ENCODE data around the gene VWA5B2.

Gene VWA5B2

DNA sequence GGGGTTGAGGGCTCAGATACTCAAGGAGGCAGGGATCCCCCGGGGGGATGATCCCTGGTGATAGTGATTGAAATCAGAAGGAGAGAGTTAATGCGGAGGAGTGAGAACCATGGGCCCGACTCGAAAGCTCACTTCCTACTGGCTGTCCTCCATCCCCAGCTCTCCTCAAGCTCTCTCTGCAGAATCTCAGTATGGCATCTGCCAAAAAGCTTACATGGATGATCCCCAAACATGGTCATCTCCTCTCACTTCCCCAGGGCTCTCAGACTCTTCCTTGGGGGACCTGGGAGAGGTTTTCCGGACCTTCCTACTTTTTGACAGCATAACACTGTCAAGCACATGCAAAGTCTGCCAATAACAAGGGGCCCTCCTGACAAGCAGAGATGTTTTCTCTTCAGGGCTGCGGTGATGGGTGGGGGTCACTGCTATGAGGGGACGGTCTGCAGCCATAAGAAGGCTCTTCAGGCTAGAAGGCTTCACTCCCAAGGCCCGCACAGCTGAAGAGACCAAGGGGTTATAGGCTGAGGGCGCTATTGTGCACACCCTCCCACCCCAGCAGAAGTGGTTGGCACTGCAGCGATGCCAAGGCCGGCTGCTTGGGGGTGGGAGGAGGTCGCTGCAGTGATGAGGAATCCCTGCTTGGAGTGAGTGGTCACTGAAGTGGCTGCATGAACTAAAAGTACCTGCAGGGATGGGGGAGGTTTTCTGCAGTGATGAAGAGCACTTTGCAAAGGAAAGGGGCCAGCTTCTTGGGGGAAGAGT lies 828 bp upstream of the VWA5B2 start:
- no peak overlapping the region for H3K4me3 ChIP-seq (ENCODE audit: low read depth, low read length)
- no peak overlapping the region for H2AFZ ChIP-seq
- H3K9ac ChIP-seq: no peak overlapping the region
- no peak overlapping the region for H3K27ac ChIP-seq
- no peaks in the 10 kb centered on the region for H3K9me3 ChIP-seq (ENCODE audit: control insufficient read depth, low read length)
- no peaks in the 10 kb centered on the region for H3K4me1 ChIP-seq
- no peak overlapping the region for H3K4me2 ChIP-seq (ENCODE audit: low read length)
- no peaks in the 10 kb centered on the region for H3K79me2 ChIP-seq
- H3K36me3 ChIP-seq (ENCODE audit: control insufficient read depth, insufficient read depth, low read length): no peaks in the 10 kb centered on the region
- TF ChIP-seq, protein P1, sequence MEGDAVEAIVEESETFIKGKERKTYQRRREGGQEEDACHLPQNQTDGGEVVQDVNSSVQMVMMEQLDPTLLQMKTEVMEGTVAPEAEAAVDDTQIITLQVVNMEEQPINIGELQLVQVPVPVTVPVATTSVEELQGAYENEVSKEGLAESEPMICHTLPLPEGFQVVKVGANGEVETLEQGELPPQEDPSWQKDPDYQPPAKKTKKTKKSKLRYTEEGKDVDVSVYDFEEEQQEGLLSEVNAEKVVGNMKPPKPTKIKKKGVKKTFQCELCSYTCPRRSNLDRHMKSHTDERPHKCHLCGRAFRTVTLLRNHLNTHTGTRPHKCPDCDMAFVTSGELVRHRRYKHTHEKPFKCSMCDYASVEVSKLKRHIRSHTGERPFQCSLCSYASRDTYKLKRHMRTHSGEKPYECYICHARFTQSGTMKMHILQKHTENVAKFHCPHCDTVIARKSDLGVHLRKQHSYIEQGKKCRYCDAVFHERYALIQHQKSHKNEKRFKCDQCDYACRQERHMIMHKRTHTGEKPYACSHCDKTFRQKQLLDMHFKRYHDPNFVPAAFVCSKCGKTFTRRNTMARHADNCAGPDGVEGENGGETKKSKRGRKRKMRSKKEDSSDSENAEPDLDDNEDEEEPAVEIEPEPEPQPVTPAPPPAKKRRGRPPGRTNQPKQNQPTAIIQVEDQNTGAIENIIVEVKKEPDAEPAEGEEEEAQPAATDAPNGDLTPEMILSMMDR (IDR thresholded peaks at IDR 0.05): no peak
- H3K27me3 ChIP-seq (ENCODE audit: control insufficient read depth, insufficient read depth, low read length): no peaks in the 10 kb centered on the region

DNA sequence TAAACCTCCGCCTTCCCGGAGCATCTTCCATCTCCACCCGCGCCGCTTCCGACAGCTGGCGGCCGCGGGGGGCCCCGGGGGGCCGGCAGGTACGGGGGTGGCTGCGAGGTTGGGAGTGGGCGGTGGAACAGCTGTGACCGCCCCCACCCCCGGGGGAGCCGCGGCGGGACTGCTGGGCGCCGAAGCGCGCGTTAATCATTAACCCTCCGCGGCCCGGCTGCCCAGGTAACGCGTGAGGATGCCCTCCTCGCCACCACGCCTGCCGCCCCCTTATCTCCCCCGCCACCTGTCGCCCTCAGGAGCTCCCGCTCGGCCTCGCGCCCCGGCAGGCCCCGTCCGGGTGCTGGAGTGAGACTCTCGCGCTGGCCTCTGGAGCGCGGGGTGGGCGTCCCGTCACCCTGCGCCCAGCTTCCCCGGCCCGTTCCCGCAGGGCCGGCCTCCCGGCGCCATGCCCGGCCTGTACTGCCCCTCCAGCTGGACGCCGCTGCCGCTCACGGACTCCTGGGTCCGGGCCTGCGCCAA lies 757 bp downstream of the VWA5B2 start:
- Histone ChIP-seq H3K27me3 (ENCODE audit: control insufficient read depth, insufficient read depth, low read length) (no peaks in the 10 kb centered on the region), H3K4me2 (ENCODE audit: low read length) (peak overlapping the region; percentile 83), H3K36me3 (ENCODE audit: control insufficient read depth, insufficient read depth, low read length) (no peaks in the 10 kb centered on the region), H3K79me2 (no peaks in the 10 kb centered on the region), H3K4me1 (peaks cover 7% of the 10 kb centered on the region), H2AFZ (peak overlapping the region; percentile 75), H3K9me3 (ENCODE audit: control insufficient read depth, low read length) (no peaks in the 10 kb centered on the region), H3K9ac (no peak overlapping the region), H3K27ac (no peak overlapping the region), H3K4me3 (ENCODE audit: low read depth, low read length) (peak overlapping the region; percentile 63)
- TF ChIP-seq, protein P1 (IDR thresholded peaks at IDR 0.05): no peak

DNA sequence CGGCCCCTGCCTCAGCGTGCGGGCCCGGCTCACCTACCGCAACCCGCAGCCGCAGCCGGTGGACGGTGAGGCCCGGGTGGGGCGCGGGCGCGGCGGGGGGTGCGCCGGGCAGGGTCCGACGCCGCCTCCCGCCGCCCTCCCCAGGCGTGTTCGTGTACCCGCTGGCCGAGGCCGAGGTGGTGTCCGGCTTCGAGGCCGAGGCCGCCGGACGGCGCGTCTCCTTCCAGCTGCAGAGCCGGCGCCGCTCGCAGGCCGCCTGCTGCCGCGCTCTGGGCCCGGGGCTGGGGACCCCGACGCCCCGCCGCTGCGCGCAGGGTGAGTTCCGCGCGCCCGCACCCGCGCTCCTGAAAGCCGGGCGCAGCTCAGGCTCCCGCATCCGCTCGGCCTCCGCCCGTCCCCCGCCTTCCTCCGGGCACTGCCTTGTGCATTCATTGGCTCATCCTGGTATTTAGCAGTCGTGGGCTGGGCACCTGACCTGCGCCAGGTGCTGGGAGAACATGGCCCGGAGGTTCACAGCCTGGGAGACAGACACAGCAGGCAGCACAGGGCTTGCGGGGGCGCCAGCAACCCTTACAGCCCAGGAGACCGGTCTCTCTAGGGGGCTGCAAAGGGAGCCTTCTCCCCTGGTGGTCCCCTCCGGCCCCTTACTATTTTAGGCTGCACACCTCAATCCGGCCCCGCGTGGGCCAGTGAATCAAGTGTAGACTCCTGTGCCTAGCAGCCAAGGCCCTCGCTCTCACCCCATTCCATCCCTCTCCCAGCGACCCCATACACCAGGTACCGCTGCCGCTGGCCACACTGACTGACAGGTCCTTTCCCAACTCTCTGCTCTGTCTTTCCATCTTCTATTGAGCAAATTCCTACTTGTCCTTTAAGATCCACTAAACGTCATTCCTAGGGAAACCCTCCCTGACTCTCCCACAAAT lies 1.5 kb downstream of the VWA5B2 start:
- Histone ChIP-seq H3K36me3 (ENCODE audit: control insufficient read depth, insufficient read depth, low read length) (no peaks in the 10 kb centered on the region), H3K9me3 (ENCODE audit: control insufficient read depth, low read length) (no peaks in the 10 kb centered on the region), H3K27me3 (ENCODE audit: control insufficient read depth, insufficient read depth, low read length) (no peaks in the 10 kb centered on the region), H3K79me2 (no peaks in the 10 kb centered on the region), H3K4me2 (ENCODE audit: low read length) (peak overlapping the region; percentile 83), H3K4me3 (ENCODE audit: low read depth, low read length) (peak overlapping the region; percentile 63), H3K4me1 (peaks cover 7% of the 10 kb centered on the region), H3K9ac (no peak overlapping the region), H2AFZ (peak overlapping the region; percentile 75), H3K27ac (peak overlapping the region; percentile 45)
- TF ChIP-seq, protein P1 (IDR thresholded peaks at IDR 0.05): no peak

DNA sequence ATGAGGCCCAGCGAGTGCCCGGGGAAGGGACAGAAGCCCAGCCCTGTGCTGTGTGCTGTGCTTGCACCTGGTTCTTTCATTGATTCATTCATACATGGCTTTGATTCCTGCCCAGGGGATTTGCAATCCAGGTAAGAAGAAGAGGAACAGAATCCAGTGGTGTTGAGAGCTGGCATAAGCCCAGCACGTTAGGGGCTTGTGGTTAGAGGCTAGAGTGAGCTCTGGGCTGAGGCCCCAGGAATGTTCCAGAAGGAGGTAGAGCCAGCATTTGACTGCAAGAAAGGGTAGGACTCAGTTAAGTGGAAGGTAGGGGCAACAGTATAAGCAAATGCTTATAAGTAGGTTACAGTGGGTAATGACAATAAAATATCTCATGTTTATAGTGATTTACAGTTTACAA lies 2.3 kb downstream of the VWA5B2 start:
- Histone ChIP-seq H3K9ac (no peak overlapping the region), H3K4me2 (ENCODE audit: low read length) (no peak overlapping the region), H3K4me3 (ENCODE audit: low read depth, low read length) (no peak overlapping the region), H3K27ac (no peak overlapping the region), H2AFZ (no peak overlapping the region), H3K79me2 (no peaks in the 10 kb centered on the region), H3K4me1 (peaks cover 7% of the 10 kb centered on the region), H3K36me3 (ENCODE audit: control insufficient read depth, insufficient read depth, low read length) (no peaks in the 10 kb centered on the region), H3K9me3 (ENCODE audit: control insufficient read depth, low read length) (no peaks in the 10 kb centered on the region), H3K27me3 (ENCODE audit: control insufficient read depth, insufficient read depth, low read length) (no peaks in the 10 kb centered on the region)
- TF ChIP-seq, protein P1 (IDR thresholded peaks at IDR 0.05): no peak

Measured in parathyroid adenoma (tissue), 2 donors.